Endothelial cell of umbilical vein (primary cell): ENCODE data around the gene TMEM94. TPM values are rescaled to one million over a fixed set of nuclear protein-coding genes. Genes with fewer than 3 reads are reported as not detected.

Experiments
- BruUV-seq: library from RNA; stranded (reverse); fragments of 400-500 nt; replicated peaks from 2 replicates; lab custom pipeline; 2021; lab: Mats Ljungman, UMichigan
- CTCF ChIA-PET: fragments of 300-600, 350-600 bp; sonication (Branson Sonifier 250); formaldehyde crosslinking; loops from one replicate; lab custom pipeline; 2021; ENCODE audit warnings: antibody characterized with exemption, inconsistent platforms; lab: Charles Lee
- POLR2A ChIA-PET: fragments of 300-600, 350-600 bp; sonication (Branson Sonifier 250); formaldehyde crosslinking; loops from one replicate; lab custom pipeline; 2021; ENCODE audit warnings: antibody characterized with exemption, inconsistent platforms; lab: Charles Lee
- DNase-seq: peaks from one replicate; pipeline ENCODE4 v3.0.0-alpha.2; 2011; ENCODE audit warnings: low read depth, low spot score
- FAIRE-seq: peaks from 2 replicates; lab custom pipeline; 2011; peaks lifted over from hg19 to GRCh38; lab: Jason Lieb, UNC
- H2AFZ ChIP-seq: 2 replicates; pipeline ENCODE4 v1.6.0; 2012; ENCODE audit warnings: low read depth, low read length, control low read depth, inconsistent platforms
- H3K27ac ChIP-seq: 2 replicates; pipeline ENCODE4 v1.5.1; 2011; ENCODE audit warnings: low read depth, mild to moderate bottlenecking, control low read depth, low read length, moderate library complexity; ENCODE audit not compliant: insufficient read depth
- H3K27me3 ChIP-seq, 2 experiments: 2 replicates each; pipeline versions ENCODE4 v1.6.0 to v1.6.1; 2011; ENCODE audit warnings: low read length in 2 of 2, mixed read lengths in 1 of 2; ENCODE audit not compliant: control insufficient read depth in 2 of 2, insufficient read depth in 2 of 2
- H3K36me3 ChIP-seq, 2 experiments: 2 replicates in 1 of 2; 3 replicates in 1 of 2; pipeline ENCODE4 v1.5.1; 2011; ENCODE audit warnings: low read length in 2 of 2, mild to moderate bottlenecking in 1 of 2, moderate library complexity in 1 of 2; ENCODE audit not compliant: control insufficient read depth in 2 of 2, insufficient read depth in 2 of 2; ENCODE audit errors: extremely low read depth in 1 of 2
- H3K4me1 ChIP-seq: 3 replicates; pipeline ENCODE4 v1.5.1; 2011; ENCODE audit warnings: mild to moderate bottlenecking, low read length; ENCODE audit not compliant: control insufficient read depth, insufficient read depth; ENCODE audit errors: extremely low read depth
- H3K4me2 ChIP-seq: 2 replicates; pipeline ENCODE4 v1.6.1; 2011; ENCODE audit warnings: low read length, control low read depth, mixed read lengths; ENCODE audit not compliant: insufficient read depth
- H3K4me3 ChIP-seq, 3 experiments: fragments of 200-600 bp in 1 of 3; sonication (generic), shearing (Covaris generic) in 1 of 3; replicated peaks in 1 of 3; 2 replicates each; pipeline ENCODE4 v1.5.1; 2011 to 2016; ENCODE audit warnings: control low read depth in 3 of 3, low read length in 3 of 3, mild to moderate bottlenecking in 2 of 3, inconsistent platforms in 1 of 3, low read depth in 1 of 3, moderate library complexity in 1 of 3; ENCODE audit not compliant: insufficient read depth in 1 of 3
- H3K79me2 ChIP-seq: 2 replicates; pipeline ENCODE4 v1.6.0; 2012; ENCODE audit warnings: low read length, inconsistent platforms; ENCODE audit not compliant: control insufficient read depth, insufficient read depth
- H3K9ac ChIP-seq: replicated peaks from 2 replicates; pipeline ENCODE3; 2011; ENCODE audit warnings: low read length, control low read depth; ENCODE audit not compliant: insufficient read depth; ENCODE audit errors: extremely low read depth
- H3K9me1 ChIP-seq: replicated peaks from 3 replicates; pipeline ENCODE4 v1.6.0; 2011; ENCODE audit warnings: mild to moderate bottlenecking, low read length; ENCODE audit not compliant: control insufficient read depth, insufficient read depth; ENCODE audit errors: extremely low read depth
- H3K9me3 ChIP-seq: replicated peaks from 2 replicates; pipeline ENCODE4 v1.5.1; 2012; ENCODE audit warnings: low read length, inconsistent platforms; ENCODE audit not compliant: control insufficient read depth, insufficient read depth
- H4K20me1 ChIP-seq: replicated peaks from 2 replicates; pipeline ENCODE3; 2011; ENCODE audit warnings: mild to moderate bottlenecking, low read length; ENCODE audit not compliant: control insufficient read depth, insufficient read depth; ENCODE audit errors: extremely low read depth
- CTCF ChIP-seq, 2 donors: IDR thresholded peaks; 1 replicate in 1 of 2; 2 replicates in 1 of 2; pipeline ENCODE4 v1.5.1; 2011; ENCODE audit warnings: low read length in 2 of 2, mild to moderate bottlenecking in 2 of 2, moderate library complexity in 2 of 2, control low read depth in 1 of 2, inconsistent platforms in 1 of 2, low read depth in 1 of 2; ENCODE audit not compliant: insufficient read depth in 1 of 2; ENCODE audit errors: extremely low read depth in 1 of 2
- EZH2 ChIP-seq: IDR thresholded peaks from 2 replicates; pipeline ENCODE4 v1.6.1; 2012; ENCODE audit warnings: borderline replicate concordance, low read depth, mild to moderate bottlenecking, moderate library complexity, low read length, inconsistent platforms; ENCODE audit not compliant: severe bottlenecking
- FOS ChIP-seq: IDR thresholded peaks from 2 replicates; pipeline ENCODE4 v1.6.1; 2011; ENCODE audit warnings: mild to moderate bottlenecking, low read length, moderate library complexity, borderline replicate concordance; ENCODE audit not compliant: insufficient read depth
- GATA2 ChIP-seq: IDR thresholded peaks from 2 replicates; pipeline ENCODE4 v1.7.0; 2011; ENCODE audit warnings: low read depth, mild to moderate bottlenecking, moderate library complexity, mixed read lengths, low read length; ENCODE audit not compliant: insufficient read length, insufficient read depth
- JUN ChIP-seq: IDR thresholded peaks from 2 replicates; pipeline ENCODE4 v1.6.1; 2011; ENCODE audit warnings: borderline replicate concordance, low read depth; ENCODE audit not compliant: insufficient read length, insufficient read depth
- MAX ChIP-seq: IDR thresholded peaks from 2 replicates; pipeline ENCODE4 v1.6.1; 2011; ENCODE audit not compliant: insufficient read depth, insufficient read length
- MYC ChIP-seq: IDR thresholded peaks from one replicate; pipeline ENCODE4 v1.6.1; 2011; ENCODE audit warnings: mild to moderate bottlenecking, low read depth, low read length
- POLR2AphosphoS5 ChIP-seq: IDR thresholded peaks from 2 replicates; pipeline ENCODE4 v1.6.1; 2012; ENCODE audit warnings: low read depth, mild to moderate bottlenecking, control low read depth, low read length, moderate library complexity; ENCODE audit not compliant: insufficient read depth
- dilution Hi-C: fragments of 300-500 bp; cut with MboI; formaldehyde crosslinking; loops from one replicate; pipeline ENCODE4 v1.15.0; 2019; ENCODE audit warnings: low sequenced_read_pairs; ENCODE audit not compliant: extremely low pct_ligation_motif_present
- intact Hi-C: fragments of 100-400 bp; cut with micrococcal nuclease; formaldehyde crosslinking; loops from one replicate; pipeline ENCODE4 v1.10.0; 2022
- polyA plus RNA-seq, 4 experiments: library from polyadenylated mRNA; depleted of rRNA in 3 of 4; stranded (reverse) in 3 of 4; unstranded in 1 of 4; fragments of >200 nt; gene quantifications; 2 replicates each; pipeline versions ENCODE4 v1.2.1 to v1.2.3, GENCODE V29; 2011 to 2012; ENCODE audit warnings: missing spikeins in 1 of 4
- total RNA-seq: library from RNA; stranded (reverse); gene quantifications from 2 replicates; pipeline ENCODE4 v1.2.3, GENCODE V29; 2021

Gene TMEM94
- total and polyA plus RNA-seq, 2 donors (not counting 3 experiments of a cell fraction or from before 2014, with no cell fraction given), result 69.2 to 75.9 TPM

GRCh38 chr17:75478508-75478907, 22.1 kb downstream of the TMEM94 start:
- Histone ChIP-seq H3K4me3 (no peak overlapping the region), H3K9me3 (no peaks in the 10 kb centered on the region), H3K27ac (no peak overlapping the region), H3K79me2 (no peaks in the 10 kb centered on the region), H3K4me1 (peaks cover 11% of the 10 kb centered on the region), H3K9me1 (no peaks in the 10 kb centered on the region), H4K20me1 (no peaks in the 10 kb centered on the region), H2AFZ (no peak overlapping the region), H3K4me2 (no peak overlapping the region), H3K9ac (no peak overlapping the region), H3K36me3 (peaks cover 0 to 2% of the 10 kb centered on the region in 2 experiments), H3K27me3 (no peaks in the 10 kb centered on the region)
- FAIRE-seq (no peak), DNase-seq (no peak)
- ChIA-PET POLR2A (no interaction called here), CTCF (interaction anchor here (1.3 kb wide), 1 partner anchor 8 kb away, joined by 3 read pairs; no protein-coding TSS in a partner anchor)
- intact Hi-C loops (no loop called here), dilution Hi-C loops (no loop called here)
- TF ChIP-seq CTCF (IDR thresholded peaks at IDR 0.05; ENCODE audit: extremely low read depth in 1 of 2, insufficient read depth in 1 of 2, low read depth in 1 of 2, low read length in 2 of 2), result no peak
- no peak for TF ChIP-seq POLR2AphosphoS5
- no peak for TF ChIP-seq GATA2
- TF ChIP-seq MYC, result no peak
- TF ChIP-seq FOS, result no peak
- no peak for TF ChIP-seq JUN
- no peak for TF ChIP-seq EZH2
- no peak for TF ChIP-seq MAX
- no TSS peak for BruUV-seq
